SK-N-MC (cell line): Measurements from ENCODE around the gene ASIC2.

Experiments used
- DNase-seq: peaks from one replicate; pipeline ENCODE4 v3.0.0-alpha.2; 2011; ENCODE audit warnings: low read depth, low spot score
- H3K27ac ChIP-seq: fragments of 200-600 bp; sonication (generic); 2 replicates; pipeline ENCODE4 v1.5.1; 2016; ENCODE audit warnings: mixed run types
- H3K36me3 ChIP-seq: fragments of 200-600 bp; sonication (generic); 2 replicates; pipeline ENCODE4 v1.6.1; 2017; ENCODE audit warnings: antibody characterized with exemption, low read length, mixed read lengths; ENCODE audit not compliant: insufficient read depth
- H3K4me3 ChIP-seq: fragments of 200-600 bp; sonication (generic); 2 replicates; pipeline ENCODE4 v1.5.1; 2016
- H3K9ac ChIP-seq: fragments of 200-600 bp; sonication (generic); 2 replicates; pipeline ENCODE4 v1.8.0; 2017; ENCODE audit warnings: mixed run types, mixed read lengths; ENCODE audit not compliant: insufficient read length
- H3K9me3 ChIP-seq: fragments of 200-600 bp; sonication (generic); 2 replicates; pipeline ENCODE4 v1.6.1; 2017; ENCODE audit warnings: low read depth, mild to moderate bottlenecking, antibody characterized with exemption, low read length, moderate library complexity, mixed read lengths
- EZH2 ChIP-seq: fragments of 200-600 bp; sonication (generic); IDR thresholded peaks from one replicate; pipeline ENCODE4 v1.6.1; 2017; ENCODE audit warnings: antibody characterized with exemption
- FOXP2 ChIP-seq: optimal IDR thresholded peaks from 2 replicates; pipeline ENCODE3; 2011; ENCODE audit warnings: mild to moderate bottlenecking, moderate library complexity; ENCODE audit not compliant: insufficient read depth; ENCODE audit errors: extremely low read length, control extremely low read depth
- POLR2AphosphoS5 ChIP-seq: IDR thresholded peaks from 2 replicates; pipeline ENCODE4 v1.6.1; 2012; ENCODE audit warnings: mild to moderate bottlenecking, low read depth, low read length, borderline replicate concordance

The ASIC2 gene

GRCh38 chr17:33131620-33132019 is 161.5 kb downstream of the ASIC2 start:
- Histone ChIP-seq H3K9ac (no peak overlapping the region), H3K36me3 (no peaks in the 10 kb centered on the region), H3K4me3 (no peak overlapping the region), H3K9me3 (no peaks in the 10 kb centered on the region), H3K27ac (no peak overlapping the region)
- no peak for DNase-seq
- no peak for TF ChIP-seq POLR2AphosphoS5
- no peak for TF ChIP-seq EZH2

GRCh38 chr17:33127706-33128105 is 165.4 kb downstream of the ASIC2 start:
- Histone ChIP-seq H3K9ac (no peak overlapping the region), H3K27ac (no peak overlapping the region), H3K9me3 (no peaks in the 10 kb centered on the region), H3K4me3 (no peak overlapping the region), H3K36me3 (no peaks in the 10 kb centered on the region)
- no peak for DNase-seq
- TF ChIP-seq EZH2 (no peak), POLR2AphosphoS5 (no peak), FOXP2 (no peak)

DNA sequence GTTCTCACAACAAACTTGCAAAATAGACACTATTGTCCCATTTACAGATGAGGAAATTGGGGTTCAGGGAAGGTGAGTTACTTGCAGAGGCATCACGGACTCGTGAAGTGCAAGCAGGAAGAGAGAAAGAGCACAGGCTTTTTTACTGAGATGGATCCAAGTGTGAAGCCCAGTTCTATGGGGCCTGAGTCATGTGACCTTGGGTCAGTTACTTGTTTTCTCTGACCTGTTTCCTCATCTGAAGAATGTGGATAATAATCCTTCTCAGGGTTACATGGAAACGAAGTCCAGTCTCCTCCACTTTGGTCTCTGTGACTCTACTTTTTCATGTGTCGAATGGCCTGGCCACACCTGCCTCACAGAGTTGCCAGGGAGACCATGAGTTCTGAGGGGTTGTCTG is 167.0 kb downstream of the ASIC2 start:
- no peaks in the 10 kb centered on the region for H3K9me3 ChIP-seq
- TF ChIP-seq EZH2 (no peak), FOXP2 (no peak), POLR2AphosphoS5 (no peak)
- no peak overlapping the region for H3K4me3 ChIP-seq
- no peak overlapping the region for H3K9ac ChIP-seq
- DNase-seq = no peak
- H3K36me3 ChIP-seq = no peaks in the 10 kb centered on the region
- H3K27ac ChIP-seq = no peak overlapping the region

GRCh38 chr17:33125552-33125950 is 167.5 kb downstream of the ASIC2 start:
- Histone ChIP-seq H3K9ac (no peak overlapping the region), H3K36me3 (no peaks in the 10 kb centered on the region), H3K4me3 (no peak overlapping the region), H3K9me3 (no peaks in the 10 kb centered on the region), H3K27ac (no peak overlapping the region)
- DNase-seq = no peak
- TF ChIP-seq EZH2 (no peak), FOXP2 (no peak), POLR2AphosphoS5 (no peak)

DNA sequence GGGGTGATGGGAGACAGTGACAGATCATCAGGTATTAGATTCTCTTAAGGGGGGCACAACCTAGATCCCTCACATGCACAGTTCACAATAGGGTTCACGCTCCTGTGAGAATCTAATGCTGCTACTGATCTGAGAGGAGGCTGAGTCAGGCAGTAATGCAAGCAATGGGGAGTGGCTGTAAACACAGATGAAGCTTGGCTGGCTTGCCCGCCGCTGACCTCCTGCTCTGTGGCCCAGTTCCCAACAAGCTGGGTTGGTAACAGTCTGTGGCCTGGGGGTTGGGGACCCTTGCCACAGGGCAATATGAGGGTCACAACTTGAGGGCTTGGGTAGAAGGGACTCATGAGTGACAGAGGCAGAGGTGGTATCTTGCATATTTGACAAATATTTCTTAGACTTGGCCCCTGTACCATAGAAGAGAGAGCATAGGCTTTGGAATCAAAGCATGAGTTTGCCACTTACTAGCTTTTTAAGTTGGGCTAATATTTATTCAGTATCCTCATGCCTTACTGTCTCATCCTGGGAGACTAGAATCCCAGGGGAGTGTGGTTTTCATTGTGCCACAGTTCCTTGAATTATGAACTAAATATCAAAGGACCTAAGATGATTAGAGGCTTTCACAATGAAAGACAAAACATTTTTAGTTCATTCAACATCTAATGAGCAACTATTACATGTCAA is 168.1 kb downstream of the ASIC2 start:
- Histone ChIP-seq H3K27ac (no peak overlapping the region), H3K9me3 (no peaks in the 10 kb centered on the region), H3K36me3 (no peaks in the 10 kb centered on the region), H3K9ac (no peak overlapping the region), H3K4me3 (no peak overlapping the region)
- no peak for TF ChIP-seq FOXP2
- DNase-seq = no peak

DNA sequence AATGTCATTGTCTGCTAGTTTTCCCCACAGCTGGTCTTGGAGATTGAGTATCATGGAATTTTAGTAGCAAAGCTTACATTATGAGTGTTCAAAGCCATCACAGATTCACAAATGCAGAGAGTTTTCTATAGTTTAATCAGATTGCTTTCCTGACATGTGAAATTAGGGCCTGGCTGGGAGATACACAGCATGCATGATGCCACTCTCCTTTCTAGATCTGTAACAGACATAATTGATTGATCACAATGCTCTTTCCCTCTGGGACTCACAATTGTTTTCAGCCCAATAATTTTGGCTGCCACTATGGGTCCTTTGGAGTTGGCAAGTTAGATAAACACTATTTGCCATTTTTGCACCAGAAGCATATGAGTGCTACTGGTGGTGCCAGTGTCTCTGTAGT is 168.9 kb downstream of the ASIC2 start:
- Histone ChIP-seq H3K9me3 (no peaks in the 10 kb centered on the region), H3K9ac (no peak overlapping the region), H3K27ac (no peak overlapping the region), H3K4me3 (no peak overlapping the region), H3K36me3 (no peaks in the 10 kb centered on the region)
- no peak for DNase-seq
- no peak for TF ChIP-seq POLR2AphosphoS5
- TF ChIP-seq EZH2 = no peak

- no peak for DNase-seq
- H3K9ac ChIP-seq = no peak overlapping the region
Observed at GRCh38 chr17:33121756-33122155, 171.3 kb downstream of the ASIC2 start.

DNA sequence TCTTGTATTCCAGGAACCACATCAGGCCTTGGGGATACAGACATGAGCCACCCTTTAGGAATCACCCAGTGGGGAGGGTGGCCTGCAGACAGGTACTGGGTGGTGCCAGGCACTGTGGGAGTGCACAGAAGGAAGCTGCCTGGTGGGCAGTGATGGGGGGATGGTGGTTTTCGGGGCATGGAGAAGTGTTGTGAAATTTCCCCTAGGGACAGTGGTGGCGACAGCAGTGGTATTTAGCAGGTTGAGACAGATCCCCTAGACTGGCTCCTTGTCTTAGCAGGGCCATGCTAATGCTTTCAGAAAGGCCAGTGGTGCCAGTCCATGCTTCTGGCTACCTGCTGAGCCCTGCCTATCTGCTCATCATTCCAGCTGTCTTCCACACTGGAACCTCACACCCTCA is 171.8 kb downstream of the ASIC2 start:
- H3K9ac ChIP-seq = no peak overlapping the region
- no peak overlapping the region for H3K27ac ChIP-seq
- no peak overlapping the region for H3K4me3 ChIP-seq
- TF ChIP-seq FOXP2 = no peak
- TF ChIP-seq POLR2AphosphoS5 = no peak
- TF ChIP-seq EZH2 = no peak
- DNase-seq = no peak
- no peaks in the 10 kb centered on the region for H3K36me3 ChIP-seq
- no peaks in the 10 kb centered on the region for H3K9me3 ChIP-seq

More at GRCh38 chr17:33121756-33122155, 171.3 kb downstream of the ASIC2 start:
- no peaks in the 10 kb centered on the region for H3K9me3 ChIP-seq
- H3K36me3 ChIP-seq = no peaks in the 10 kb centered on the region
- no peak for TF ChIP-seq FOXP2
- TF ChIP-seq POLR2AphosphoS5 = no peak
- TF ChIP-seq EZH2 = no peak
- no peak overlapping the region for H3K27ac ChIP-seq
- H3K4me3 ChIP-seq = no peak overlapping the region

DNA sequence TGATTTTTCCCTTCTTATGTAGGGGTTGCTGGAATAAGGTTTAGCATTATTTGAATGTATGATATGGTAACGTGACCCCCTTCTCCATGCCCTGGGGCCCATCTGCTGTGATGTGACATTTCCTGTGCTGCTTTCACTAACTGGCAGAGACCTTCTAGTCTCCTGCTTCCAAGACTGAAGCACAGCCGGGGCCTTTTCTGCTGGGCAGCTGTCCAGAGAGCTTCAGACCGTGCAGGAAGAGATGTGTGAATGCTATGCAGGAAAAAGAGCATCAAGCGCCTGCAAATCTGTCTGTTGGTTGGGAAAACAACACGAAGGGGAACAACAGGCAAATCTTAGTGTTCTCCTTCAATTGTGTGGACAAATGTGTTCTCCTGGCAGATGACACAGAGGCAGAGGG is 173.0 kb downstream of the ASIC2 start:
- no peak overlapping the region for H3K9ac ChIP-seq
- no peak for DNase-seq
- no peaks in the 10 kb centered on the region for H3K36me3 ChIP-seq
- no peak overlapping the region for H3K27ac ChIP-seq
- H3K9me3 ChIP-seq = no peaks in the 10 kb centered on the region
- no peak overlapping the region for H3K4me3 ChIP-seq
- TF ChIP-seq FOXP2 (no peak), EZH2 (no peak)
